K562 (cell line): ENCODE measurements around the gene SOX14. TPM values are rescaled to one million over a fixed set of nuclear protein-coding genes. Genes with fewer than 3 reads are reported as not detected.

Experiments used
- ATAC-seq: fragments of 200-7000 bp; cut with Tn5 transposase; 3 replicates; pipeline ENCODE4 v1.9.1; 2020; ENCODE audit warnings: moderate library complexity
- BruUV-seq: library from RNA; stranded (reverse); fragments of 400-500 nt; replicated peaks from 2 replicates; lab custom pipeline; 2021; lab: Mats Ljungman, UMichigan
- CTCF ChIA-PET: fragments of 300-600 bp; formaldehyde crosslinking; extraction: SDS; loops from one replicate; lab custom pipeline; 2021; ENCODE audit warnings: low intra/inter-chr PET ratio; lab: Yijun Ruan, JAX
- POLR2A ChIA-PET: fragments of 300-600, 350-650 bp; sonication (Branson Sonifier 250); formaldehyde crosslinking; extraction: SDS; loops from one replicate; lab custom pipeline; 2021; ENCODE audit warnings: antibody characterized with exemption, inconsistent platforms; lab: Yijun Ruan, JAX
- DNase-seq, 4 experiments: peaks; one replicate each; pipeline versions ENCODE4 v3.0.0 to v3.0.0-alpha.2; 2011 to 2018; ENCODE audit warnings: low spot score in 3 of 4, mixed read lengths in 3 of 4; ENCODE audit errors: extremely low read depth in 1 of 4
- FAIRE-seq: peaks from 2 replicates; lab custom pipeline; 2011; peaks lifted over from hg19 to GRCh38; lab: Jason Lieb, UNC
- H2AFZ ChIP-seq: 2 replicates; pipeline ENCODE4 v1.6.0; 2011; ENCODE audit warnings: low read depth, low read length, control low read depth, inconsistent platforms
- H3K27ac ChIP-seq: fragments of 200-600 bp; 3 replicates; pipeline ENCODE4 v1.8.0; 2011; ENCODE audit warnings: low read depth, mild to moderate bottlenecking, control low read depth, inconsistent platforms, low read length, moderate library complexity, mixed read lengths; ENCODE audit errors: extremely low read depth
- H3K27me3 ChIP-seq, 2 experiments: fragments of 300-600 bp in 1 of 2; 2 replicates in 1 of 2; 3 replicates in 1 of 2; pipeline versions ENCODE4 v1.6.0 to v1.8.0; 2011; ENCODE audit warnings: inconsistent platforms in 2 of 2, low read length in 2 of 2, mild to moderate bottlenecking in 1 of 2, mixed read lengths in 1 of 2, moderate library complexity in 1 of 2; ENCODE audit not compliant: control insufficient read depth in 2 of 2, insufficient read depth in 2 of 2
- H3K36me3 ChIP-seq: fragments of 300-600 bp; 3 replicates; pipeline ENCODE4 v1.8.0; 2011; ENCODE audit warnings: mild to moderate bottlenecking, low read length, inconsistent platforms; ENCODE audit not compliant: control insufficient read depth, insufficient read depth
- H3K4me1 ChIP-seq, 2 experiments: fragments of 200-600 bp in 1 of 2; replicated peaks in 1 of 2; 2 replicates in 1 of 2; 3 replicates in 1 of 2; pipeline versions ENCODE4 v1.5.1 to v1.8.0; 2011; ENCODE audit warnings: inconsistent platforms in 2 of 2, low read length in 2 of 2, mild to moderate bottlenecking in 1 of 2, mixed read lengths in 1 of 2, moderate library complexity in 1 of 2; ENCODE audit not compliant: control insufficient read depth in 2 of 2, insufficient read depth in 2 of 2
- H3K4me2 ChIP-seq: 2 replicates; pipeline ENCODE4 v1.6.1; 2011; ENCODE audit warnings: low read length, control low read depth, inconsistent platforms, mixed read lengths; ENCODE audit not compliant: insufficient read depth
- H3K4me3 ChIP-seq: fragments of 200-600 bp; sonication (generic), shearing (Covaris generic); 2 replicates; pipeline ENCODE4 v1.5.1; 2016; ENCODE audit warnings: control low read depth, inconsistent platforms
- H3K79me2 ChIP-seq: fragments of 200-600 bp; 3 replicates; pipeline ENCODE4 v1.8.0; 2011; ENCODE audit warnings: low read length, inconsistent platforms; ENCODE audit not compliant: control insufficient read depth, insufficient read depth
- H3K9ac ChIP-seq, 2 experiments: 2 replicates each; pipeline versions ENCODE4 v1.6.0 to v1.6.1; 2011; ENCODE audit warnings: low read depth in 2 of 2, low read length in 2 of 2, control low read depth in 1 of 2, inconsistent platforms in 1 of 2, mild to moderate bottlenecking in 1 of 2, mixed read lengths in 1 of 2; ENCODE audit not compliant: insufficient read depth in 1 of 2
- H3K9me1 ChIP-seq: one replicate; pipeline ENCODE4 v1.6.0; 2011; ENCODE audit warnings: inconsistent platforms, mild to moderate bottlenecking, low read length, moderate library complexity; ENCODE audit not compliant: control insufficient read depth, insufficient read depth
- H3K9me3 ChIP-seq: replicated peaks from 2 replicates; pipeline ENCODE4 v1.5.1; 2011; ENCODE audit warnings: low read depth, low read length, inconsistent platforms; ENCODE audit not compliant: control insufficient read depth, insufficient read depth
- H4K20me1 ChIP-seq: replicated peaks from 2 replicates; pipeline ENCODE4 v1.6.1; 2011; ENCODE audit warnings: low read length, inconsistent platforms, mixed read lengths; ENCODE audit not compliant: control insufficient read depth, insufficient read depth
- ATF3 ChIP-seq, 2 experiments: fragments of 450-650 bp in 1 of 2; sonication (generic) in 1 of 2; formaldehyde crosslinking in 1 of 2; IDR thresholded peaks in 1 of 2; conservative IDR thresholded peaks in 1 of 2; 2 replicates each; pipeline versions ENCODE4 v1.6.1 to v1.8.1; 2016 to 2023; ENCODE audit warnings: mild to moderate bottlenecking in 2 of 2, moderate library complexity in 2 of 2, inconsistent platforms in 1 of 2, missing genetic modification reagents in 1 of 2
- BDP1 ChIP-seq: IDR thresholded peaks from 3 replicates; pipeline ENCODE4 v1.6.1; 2011; ENCODE audit not compliant: insufficient read length, insufficient read depth
- CBFB ChIP-seq: sonication (generic); formaldehyde crosslinking; IDR thresholded peaks from 2 replicates; pipeline ENCODE4 v1.4.0; 2020; ENCODE audit warnings: mild to moderate bottlenecking, missing genetic modification reagents
- FIP1L1 ChIP-seq: fragments of 200-400 bp; formaldehyde crosslinking; IDR thresholded peaks from 2 replicates; pipeline ENCODE4 v1.6.1; 2018; ENCODE audit warnings: mild to moderate bottlenecking, low read depth, low read length; ENCODE audit not compliant: poor library complexity, severe bottlenecking
- GABPB1 ChIP-seq: sonication (generic); formaldehyde crosslinking; IDR thresholded peaks from 2 replicates; pipeline ENCODE4 v1.8.0; 2022; ENCODE audit warnings: mild to moderate bottlenecking, missing genetic modification reagents
- HNRNPUL1 ChIP-seq: fragments of 200-400 bp; formaldehyde crosslinking; IDR thresholded peaks from 2 replicates; pipeline ENCODE4 v1.6.1; 2017; ENCODE audit warnings: low read length
- HOMEZ ChIP-seq: fragments of 250-450 bp; sonication (Bioruptor Pico); IDR thresholded peaks from 2 replicates; pipeline ENCODE4 v1.4.0; 2020; ENCODE audit warnings: mild to moderate bottlenecking, moderate library complexity
- NUFIP1 ChIP-seq: fragments of 450-650 bp; IDR thresholded peaks from 2 replicates; pipeline ENCODE4 v1.6.1; 2018; ENCODE audit not compliant: partially characterized antibody
- PCBP2 ChIP-seq: fragments of 200-400 bp; formaldehyde crosslinking; IDR thresholded peaks from 2 replicates; pipeline ENCODE4 v1.6.1; 2018; ENCODE audit warnings: low read length, low read depth, mild to moderate bottlenecking, moderate library complexity; ENCODE audit not compliant: poor library complexity, severe bottlenecking
- TRIM28 ChIP-seq: fragments of 450-650 bp; IDR thresholded peaks from 2 replicates; pipeline ENCODE4 v1.6.1; 2017
- ZNF134 ChIP-seq: fragments of 250-450 bp; sonication (Bioruptor Pico); conservative IDR thresholded peaks from 2 replicates; pipeline ENCODE4 v1.4.0; 2020
- ZZZ3 ChIP-seq: fragments of 450-650 bp; IDR thresholded peaks from 2 replicates; pipeline ENCODE4 v1.6.1; 2016; ENCODE audit warnings: antibody characterized with exemption, mild to moderate bottlenecking, moderate library complexity
- WGBS: fragments of 100-300 bp; shearing (Covaris generic); methylation state at CpG from one replicate; pipeline ENCODE4 v1.1.6; 2016; ENCODE audit warnings: low coverage, mixed read lengths; ENCODE audit not compliant: insufficient coverage; ENCODE audit errors: missing lambda C conversion rate; 5-methylcytosine and 5-hydroxymethylcytosine counted together
- in situ Hi-C: fragments of 300-500 bp; cut with MboI; formaldehyde crosslinking; loops from 4 replicates; pipeline ENCODE4 v1.15.0; 2018; ENCODE audit warnings: inconsistent platforms, mixed read lengths
- intact Hi-C: fragments of 100-400 bp; cut with micrococcal nuclease; formaldehyde crosslinking; loops from 2 replicates; pipeline ENCODE4 v1.14.2; 2022
- polyA plus RNA-seq, 8 experiments: library from polyadenylated mRNA; depleted of rRNA in 4 of 8; stranded (reverse) in 5 of 8; unstranded in 3 of 8; fragments of >200 nt; fragmentation: Nextera tagmentation in 2 of 8; fragmentation: Illumina TruSeq in 1 of 8; extraction: Ambion mirVana in 2 of 8; extraction: Trizol in 1 of 8; gene quantifications; 2 replicates each; pipeline versions ENCODE4 v1.2.1 to v1.2.3, GENCODE V29; 2011 to 2014; ENCODE audit warnings: inconsistent platforms in 1 of 8, missing spikeins in 1 of 8
- total RNA-seq, 7 experiments: library from RNA; depleted of rRNA in 6 of 7; stranded (reverse); fragments of >200 nt in 6 of 7; fragmentation: Illumina TruSeq in 2 of 7; extraction: Trizol in 2 of 7; gene quantifications; 2 replicates each; pipeline versions ENCODE4 v1.2.1 to v1.2.3, GENCODE V29; 2011 to 2021; ENCODE audit warnings: low replicate concordance in 1 of 7

SOX14 gene
- total and polyA plus RNA-seq, 9 of the 15 experiments (the other 6 are each of a cell fraction or from before 2014, with no cell fraction given) = not detected

GRCh38 chr3:137746808-137747207, 17.3 kb upstream of the SOX14 start:
- H2AFZ ChIP-seq = no peak overlapping the region
- no peaks in the 10 kb centered on the region for H4K20me1 ChIP-seq
- DNase-seq (no peak), FAIRE-seq (no peak), ATAC-seq (no peak)
- TF ChIP-seq FIP1L1 (no peak), HNRNPUL1 (no peak), NUFIP1 (no peak), TRIM28 (no peak), ZNF134 (CRISPR knock-in tag) (no peak), ATF3 (IDR thresholded peaks at IDR 0.05) (no peak), ATF3 (CRISPR knock-in tag; conservative IDR thresholded peaks at IDR 0.05) (no peak), BDP1 (no peak), PCBP2 (no peak), GABPB1 (CRISPR knock-in tag) (no peak), CBFB (CRISPR knock-in tag) (no peak), ZZZ3 (no peak), HOMEZ (no peak)
- no peaks in the 10 kb centered on the region for H3K4me1 ChIP-seq
- no peaks in the 10 kb centered on the region for H3K36me3 ChIP-seq
- no TSS peak for BruUV-seq
- CTCF ChIA-PET = no interaction called here
- H3K9me3 ChIP-seq = no peaks in the 10 kb centered on the region
- H3K27ac ChIP-seq = no peak overlapping the region
- H3K4me2 ChIP-seq = no peak overlapping the region
- H3K79me2 ChIP-seq = no peaks in the 10 kb centered on the region
- intact Hi-C loops (no loop called here), in situ Hi-C loops (no loop called here)
- no peaks in the 10 kb centered on the region for H3K9me1 ChIP-seq
- H3K27me3 ChIP-seq = no peaks in the 10 kb centered on the region
- POLR2A ChIA-PET = no interaction called here
- H3K4me3 ChIP-seq = no peak overlapping the region
- WGBS = 3% methylated on average over 3 of the region's 3 CpGs
- no peak overlapping the region for H3K9ac ChIP-seq
